Upper lobe of left lung (tissue), 4 donors: ENCODE results near the gene SLC25A1.
"Not testable (repeated sequence)": the region's sequence is repeated elsewhere in the genome, so short reads cannot be mapped to it uniquely, and the experiment has no call there.

ENCODE experiments used
- CTCF ChIP-seq, 6 experiments: fragments of 450-650 bp in 4 of 6; fragments of 200-600 bp in 2 of 6; sonication (generic) in 2 of 6; IDR thresholded peaks; one replicate each; pipeline ENCODE4 v1.5.1; 2016 to 2019; ENCODE audit warnings: antibody characterized with exemption in 6 of 6
- EP300 ChIP-seq, 4 donors: sonication (generic); formaldehyde crosslinking; IDR thresholded peaks; one replicate each; pipeline ENCODE4 v1.5.1; 2017; ENCODE audit warnings: antibody characterized with exemption in 4 of 4, control low read depth in 2 of 4

GRCh38 chr22:19202799-19203186 lies 24.3 kb upstream of the SLC25A1 start:
- not testable (repeated sequence) for TF ChIP-seq CTCF, EP300 (IDR thresholded peaks at IDR 0.05)
